Measurements from ENCODE around the gene GMEB2. TPM values are rescaled to one million over a fixed set of nuclear protein-coding genes. Genes with fewer than 3 reads are reported as not detected.

Gene GMEB2
- total RNA-seq, 1 donor: 7.4 TPM

DNA sequence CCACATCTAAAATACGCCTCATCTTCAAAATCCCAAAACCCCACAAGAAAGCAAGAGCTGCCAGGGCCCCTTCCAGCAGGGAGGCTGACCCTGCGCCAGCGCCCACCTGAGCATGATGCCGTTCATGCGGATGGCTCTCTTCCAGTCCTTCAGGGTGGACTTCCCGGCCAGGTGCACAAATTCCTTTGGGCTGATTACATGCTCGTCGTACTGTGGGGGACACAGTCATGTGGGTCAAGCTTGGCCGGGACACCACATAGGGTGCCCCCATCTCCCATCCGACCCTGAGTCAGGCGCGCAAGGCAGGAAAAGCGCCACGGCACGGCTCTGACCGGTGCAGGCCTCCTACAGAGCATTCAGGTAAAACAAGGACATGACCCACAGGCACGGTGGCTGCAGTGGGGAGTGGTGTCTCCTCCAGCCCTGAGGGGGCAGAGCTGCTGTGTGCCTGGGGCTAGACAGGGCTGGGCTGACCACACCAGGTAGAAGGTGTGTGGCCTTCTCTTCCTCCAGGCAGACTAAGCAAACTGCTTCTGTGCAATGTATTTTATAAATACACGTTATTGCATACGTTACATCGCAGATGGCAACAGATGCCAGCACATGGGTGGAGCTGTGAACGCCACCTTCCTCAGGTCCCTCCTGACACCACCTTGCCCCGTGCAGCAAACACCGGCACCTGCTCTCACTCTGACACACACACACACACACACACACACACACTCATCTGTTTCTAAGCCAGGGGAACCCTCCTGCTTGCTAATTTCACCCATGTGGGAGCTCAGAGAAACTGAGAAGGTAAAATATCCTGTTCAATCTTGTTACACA is 29.0 kb downstream of the GMEB2 start:
- no peak overlapping the region for H3K4me3 ChIP-seq (ENCODE audit: low read depth, low read length)
- no peak for TF ChIP-seq CTCF (IDR thresholded peaks at IDR 0.05; ENCODE audit: insufficient read depth, low read length)

DNA sequence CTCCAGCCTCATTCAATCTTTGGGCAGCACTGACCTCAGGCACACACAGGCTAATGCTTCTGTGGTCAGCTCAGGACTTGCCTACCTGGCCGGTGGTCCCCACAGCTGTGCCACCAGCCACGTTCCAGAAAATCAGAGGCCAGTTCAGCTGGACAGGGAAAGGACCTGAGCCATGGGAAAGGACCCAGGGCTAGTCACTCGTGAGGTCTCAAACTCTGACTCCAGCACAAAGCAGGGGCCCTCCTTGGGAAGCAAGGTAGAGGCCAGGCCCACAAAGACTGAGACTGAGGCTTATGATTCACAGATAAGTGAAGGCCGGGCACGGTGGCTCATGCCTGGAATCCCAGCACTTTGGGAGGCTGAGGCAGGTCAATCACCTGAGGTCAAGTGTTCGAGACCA is 30.5 kb downstream of the GMEB2 start:
- H3K4me3 ChIP-seq (ENCODE audit: low read depth, low read length): no peak overlapping the region
- DNase-seq (ENCODE audit: low read depth): no peak
- TF ChIP-seq CTCF (IDR thresholded peaks at IDR 0.05; ENCODE audit: insufficient read depth, low read length): no peak

More for the DNA sequence above, 29.0 kb downstream of the GMEB2 start:
- no peak for DNase-seq (ENCODE audit: low read depth)

GRCh38 chr20:63595416-63596127 is 31.3 kb downstream of the GMEB2 start:
- no peak for DNase-seq (ENCODE audit: low read depth)
- no peak for TF ChIP-seq CTCF (IDR thresholded peaks at IDR 0.05; ENCODE audit: insufficient read depth, low read length)
- no peak overlapping the region for H3K4me3 ChIP-seq (ENCODE audit: low read depth, low read length)

DNA sequence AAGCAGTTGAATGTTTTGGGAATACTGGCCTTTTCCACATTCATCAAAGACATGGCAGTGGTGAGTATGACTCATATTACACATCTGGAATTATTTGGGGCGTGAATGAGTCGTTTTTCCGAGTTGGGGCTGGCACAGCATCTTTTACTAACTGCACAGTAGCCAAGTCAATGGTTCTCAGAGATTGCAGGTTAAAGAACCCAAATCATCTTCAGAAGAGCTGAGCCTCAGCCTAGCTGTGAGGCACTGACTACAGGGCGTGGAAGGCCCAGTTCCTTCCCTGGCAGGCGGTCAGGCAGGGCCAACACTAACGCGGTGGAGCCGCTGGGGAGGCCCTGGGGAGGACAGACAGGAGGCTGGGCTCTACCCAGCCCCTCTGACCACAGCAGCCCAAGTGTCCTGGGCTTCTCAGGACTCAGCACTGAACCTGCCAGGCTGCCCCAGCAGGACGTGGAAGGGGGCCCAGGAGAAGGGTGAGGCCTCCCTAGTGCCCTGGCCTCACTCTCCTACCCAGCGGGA is 32.8 kb downstream of the GMEB2 start:
- no peak for TF ChIP-seq CTCF (IDR thresholded peaks at IDR 0.05; ENCODE audit: insufficient read depth, low read length)

GRCh38 chr20:63592661-63593060 is 34.2 kb downstream of the GMEB2 start:
- TF ChIP-seq CTCF (IDR thresholded peaks at IDR 0.05; ENCODE audit: insufficient read depth, low read length): no peak
- H3K4me3 ChIP-seq (ENCODE audit: low read depth, low read length): no peak overlapping the region
- no peak for DNase-seq (ENCODE audit: low read depth)

More for the DNA sequence above, 32.8 kb downstream of the GMEB2 start:
- peak; percentile 85 for DNase-seq (ENCODE audit: low read depth)
- no peak overlapping the region for H3K4me3 ChIP-seq (ENCODE audit: low read depth, low read length)

DNA sequence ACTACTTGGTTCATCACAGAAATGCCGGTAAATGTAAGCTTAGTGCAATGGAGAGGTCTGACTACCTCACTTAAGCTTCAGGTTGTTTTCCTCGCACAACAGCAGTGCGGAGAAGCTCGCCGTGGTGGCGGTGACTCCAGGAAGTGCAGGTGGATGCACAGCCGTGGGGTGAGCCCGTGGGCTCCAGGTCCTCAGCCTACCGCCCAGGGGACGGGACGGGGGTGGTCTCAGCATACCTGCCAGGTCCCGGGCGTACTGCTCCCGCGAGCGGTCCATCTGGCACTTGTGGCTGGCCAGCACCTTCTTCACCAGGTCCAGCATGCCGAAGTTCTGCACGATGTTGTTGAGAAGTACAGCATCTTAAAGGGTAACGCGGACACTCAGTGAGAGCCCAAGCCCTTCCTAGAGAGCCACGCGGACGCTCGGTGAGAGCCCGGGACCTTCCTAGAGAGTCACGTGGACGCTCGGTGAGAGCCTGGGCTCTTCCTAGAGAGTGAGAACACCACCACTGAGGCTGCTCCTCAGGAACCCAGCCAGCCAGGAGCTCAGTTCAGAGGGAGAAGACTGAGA is 35.0 kb downstream of the GMEB2 start:
- DNase-seq (ENCODE audit: low read depth): no peak
- no peak overlapping the region for H3K4me3 ChIP-seq (ENCODE audit: low read depth, low read length)
- no peak for TF ChIP-seq CTCF (IDR thresholded peaks at IDR 0.05; ENCODE audit: insufficient read depth, low read length)

All from fibroblast of the aortic adventitia (primary cell).